ENCODE measurements around the gene MAP3K6.

Gene MAP3K6

DNA sequence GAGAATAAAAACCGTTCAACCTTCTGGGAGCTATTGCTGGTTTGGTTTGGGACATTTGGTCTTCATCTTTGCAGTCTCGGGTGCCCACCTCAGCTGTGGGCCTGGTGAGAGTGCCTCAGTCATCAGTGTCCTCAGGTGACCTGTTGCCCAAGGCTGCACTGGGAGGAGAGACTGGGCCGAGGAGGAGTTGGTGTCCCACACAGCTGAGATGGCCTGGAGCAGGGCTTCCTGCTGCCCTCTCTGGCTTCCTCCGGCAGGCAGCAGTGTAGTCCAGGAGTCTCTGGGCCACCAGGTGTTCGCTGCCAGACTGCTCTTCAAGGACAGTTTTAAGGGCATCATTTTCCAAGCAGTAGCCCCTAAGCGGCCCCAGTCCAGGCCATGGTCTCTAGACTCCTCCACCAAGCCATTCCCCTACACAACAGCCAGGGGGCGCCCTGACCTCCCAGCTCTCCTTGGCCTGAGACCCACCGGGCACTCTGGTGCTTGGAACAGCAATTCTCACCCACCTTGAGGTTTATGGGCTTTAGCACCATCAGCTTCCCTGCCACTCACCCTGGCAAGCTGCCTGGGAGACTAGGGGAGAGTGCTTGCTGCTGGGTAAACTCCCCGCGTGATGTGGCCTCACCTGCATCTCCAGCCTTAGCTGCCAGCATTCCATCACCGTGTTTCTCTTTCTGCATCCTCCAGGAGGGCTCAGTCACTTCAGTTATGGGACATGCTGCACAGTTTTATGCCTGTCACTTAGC is 34.1 kb downstream of the MAP3K6 start:
- DNase-seq: peak; percentile 10 to 52

DNA sequence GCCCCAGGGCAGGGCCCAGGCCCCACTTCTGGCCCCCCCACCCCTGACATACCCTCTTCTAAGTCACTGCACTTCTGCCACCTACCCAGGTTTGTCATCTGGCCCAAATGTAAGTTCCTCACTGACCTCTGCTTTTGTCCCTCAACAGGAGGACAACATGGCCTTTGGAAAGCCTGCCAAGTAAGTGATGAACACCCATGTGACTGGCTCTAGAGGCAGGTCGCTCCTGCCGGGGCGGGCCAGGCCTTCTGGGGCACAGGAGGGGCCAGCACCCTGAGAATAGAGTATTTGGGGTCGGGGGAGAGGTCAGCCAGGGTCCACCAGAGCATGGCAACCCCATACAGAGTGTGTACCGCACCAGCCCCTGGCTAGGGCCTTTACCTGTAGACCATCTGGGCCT is 34.8 kb downstream of the MAP3K6 start:
- DNase-seq: no peak

- DNase-seq: no peak
These were observed 35.3 kb downstream of the MAP3K6 start for GRCh38 chr1:27331426-27331825.

DNA sequence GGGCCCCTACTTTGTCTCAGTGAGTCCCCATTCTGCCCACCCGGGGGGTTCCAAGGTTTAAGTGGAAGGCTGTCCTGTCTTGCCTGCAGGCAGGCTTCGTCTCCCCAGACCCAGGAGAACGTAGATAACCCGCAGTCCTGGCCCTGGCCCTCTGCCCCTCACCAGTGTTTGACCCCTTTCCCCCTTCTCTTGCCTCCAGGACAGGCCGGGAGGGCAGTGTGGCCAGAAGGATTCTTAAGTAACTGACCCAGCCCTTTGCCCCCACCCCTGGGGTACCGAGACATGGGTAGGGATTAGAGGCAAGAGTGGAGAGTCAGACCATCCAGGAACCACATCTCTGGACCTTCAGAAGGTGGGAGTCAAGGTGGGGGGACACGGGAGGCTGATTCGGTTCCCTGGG is 36.0 kb downstream of the MAP3K6 start:
- no peak for DNase-seq

GRCh38 chr1:27327964-27328363 is 38.8 kb downstream of the MAP3K6 start:
- DNase-seq: no peak

DNA sequence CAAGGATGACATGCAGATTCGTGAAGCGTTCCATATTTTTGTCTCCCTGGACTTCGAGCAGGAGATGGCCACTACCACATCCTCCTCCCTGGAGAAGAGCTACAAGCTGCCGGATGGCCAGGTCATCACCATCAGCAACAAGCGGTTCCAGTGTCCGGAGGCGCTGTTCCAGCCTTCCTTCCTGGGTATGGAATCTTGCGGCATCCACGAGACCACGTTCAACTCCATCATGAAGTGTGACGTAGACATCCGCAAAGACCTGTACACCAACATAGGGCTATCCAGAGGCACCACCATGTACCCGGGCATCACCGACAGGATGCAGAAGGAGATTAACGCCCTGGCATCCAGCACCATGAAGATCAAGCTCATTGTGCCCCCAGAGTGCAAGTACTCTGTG is 41.5 kb downstream of the MAP3K6 start:
- DNase-seq: no peak

GRCh38 chr1:27322569-27323240 is 44.1 kb downstream of the MAP3K6 start:
- DNase-seq: no peak

DNA sequence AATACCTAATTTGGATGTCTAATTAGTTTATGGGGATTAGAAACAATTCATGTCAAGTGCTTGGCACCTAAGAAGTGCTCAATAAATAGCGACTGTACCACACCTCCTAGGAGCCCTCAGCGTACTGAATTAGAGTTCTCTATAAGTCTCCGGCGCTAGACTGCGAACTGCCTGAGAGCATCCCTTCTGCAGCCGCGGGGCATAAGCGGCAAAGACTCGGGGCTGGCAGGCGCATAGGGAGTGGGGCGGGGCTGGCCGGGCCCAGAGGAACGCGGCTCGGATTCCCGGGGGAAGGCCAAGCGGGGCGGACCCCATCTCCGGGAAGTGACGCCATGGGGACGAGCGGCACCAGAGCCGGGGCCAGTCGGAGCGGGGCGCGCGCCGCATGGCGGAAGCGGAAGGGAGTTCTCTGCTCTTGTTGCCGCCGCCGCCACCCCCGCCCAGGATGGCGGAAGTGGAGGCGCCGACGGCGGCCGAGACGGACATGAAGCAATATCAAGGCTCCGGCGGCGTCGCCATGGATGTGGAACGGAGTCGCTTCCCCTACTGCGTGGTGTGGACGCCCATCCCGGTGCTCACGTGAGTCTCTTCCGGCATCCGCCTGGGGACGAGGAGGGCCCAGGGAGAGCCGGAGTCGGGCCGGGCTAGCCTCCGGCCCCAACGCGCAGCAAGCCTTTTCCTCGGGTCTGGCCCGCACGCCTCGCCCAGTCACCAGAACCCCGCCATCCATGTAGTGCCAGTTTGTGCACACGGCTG is 44.8 kb downstream of the MAP3K6 start, which contains the start of gene TMEM222:
Gene TMEM222, plus strand, starts transcription at position 351 of the 756 bp plus-strand sequence. Its CDS starts 35 bp downstream, at position 386.
- DNase-seq: peak; percentile 97 to 98

DNA sequence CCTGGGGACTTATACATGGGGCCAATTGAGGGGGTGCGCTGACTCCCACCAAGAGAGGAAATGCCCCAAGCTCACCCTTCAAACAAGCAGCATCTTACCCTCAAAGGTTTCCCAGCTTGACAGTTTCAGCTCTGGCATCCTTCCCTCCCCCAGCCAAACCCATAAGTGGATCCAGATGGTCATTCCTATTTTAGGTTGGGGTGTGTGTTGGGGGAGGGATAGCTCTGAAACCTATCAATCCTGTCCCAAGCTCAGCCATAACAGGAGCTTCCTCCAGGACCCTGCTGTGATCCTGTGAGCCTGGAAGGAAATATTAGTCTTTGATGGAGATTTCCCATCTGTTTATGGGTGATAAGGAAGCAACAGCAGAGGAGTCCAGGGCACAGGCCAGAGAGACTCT is 48.2 kb downstream of the MAP3K6 start:
- DNase-seq: no peak

GRCh38 chr1:27318136-27318535 is 48.6 kb downstream of the MAP3K6 start:
- no peak for DNase-seq

DNA sequence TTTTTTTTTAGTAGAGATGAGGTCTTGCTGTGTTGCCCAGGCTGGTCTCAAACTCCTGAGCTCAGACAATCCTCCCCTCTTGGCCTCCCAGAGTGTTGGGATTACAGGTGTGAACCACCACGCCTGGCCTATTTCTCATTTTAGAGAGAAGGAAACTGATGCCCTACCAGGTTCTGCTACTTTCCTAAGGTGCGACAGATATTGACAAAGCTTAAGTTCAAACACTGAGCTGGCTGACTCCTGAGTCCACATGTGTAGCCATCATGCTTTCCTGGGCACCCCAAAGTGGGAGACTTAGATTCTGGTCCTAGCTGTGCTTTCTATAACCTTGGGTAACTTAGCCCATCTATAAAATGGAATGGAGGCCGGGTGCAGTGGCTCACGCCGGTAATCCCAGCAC is 49.9 kb downstream of the MAP3K6 start:
- no peak for DNase-seq

GRCh38 chr1:27314737-27315136 is 52.0 kb downstream of the MAP3K6 start:
- no peak for DNase-seq

DNA sequence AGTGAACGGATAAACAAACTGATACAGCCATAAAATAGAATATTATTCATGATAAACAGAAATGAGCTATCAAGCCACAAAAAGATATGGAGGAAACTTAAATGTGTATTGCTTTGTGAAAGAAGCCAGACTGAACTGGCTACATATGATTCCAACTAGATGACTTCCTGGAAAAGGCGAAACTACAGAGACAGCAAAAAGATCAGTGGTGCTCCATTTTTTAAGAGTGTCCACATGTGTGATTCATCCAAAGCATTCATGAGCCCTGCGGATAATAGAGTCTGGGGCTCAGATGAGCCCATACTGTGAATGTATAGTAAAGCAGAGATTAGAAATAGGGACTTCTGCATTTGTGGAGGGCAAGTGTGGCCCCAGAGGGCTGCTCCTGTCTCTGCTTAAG is 52.6 kb downstream of the MAP3K6 start:
- DNase-seq: no peak

GRCh38 chr1:27307874-27308598 is 58.7 kb downstream of the MAP3K6 start:
- no peak for DNase-seq

DNA sequence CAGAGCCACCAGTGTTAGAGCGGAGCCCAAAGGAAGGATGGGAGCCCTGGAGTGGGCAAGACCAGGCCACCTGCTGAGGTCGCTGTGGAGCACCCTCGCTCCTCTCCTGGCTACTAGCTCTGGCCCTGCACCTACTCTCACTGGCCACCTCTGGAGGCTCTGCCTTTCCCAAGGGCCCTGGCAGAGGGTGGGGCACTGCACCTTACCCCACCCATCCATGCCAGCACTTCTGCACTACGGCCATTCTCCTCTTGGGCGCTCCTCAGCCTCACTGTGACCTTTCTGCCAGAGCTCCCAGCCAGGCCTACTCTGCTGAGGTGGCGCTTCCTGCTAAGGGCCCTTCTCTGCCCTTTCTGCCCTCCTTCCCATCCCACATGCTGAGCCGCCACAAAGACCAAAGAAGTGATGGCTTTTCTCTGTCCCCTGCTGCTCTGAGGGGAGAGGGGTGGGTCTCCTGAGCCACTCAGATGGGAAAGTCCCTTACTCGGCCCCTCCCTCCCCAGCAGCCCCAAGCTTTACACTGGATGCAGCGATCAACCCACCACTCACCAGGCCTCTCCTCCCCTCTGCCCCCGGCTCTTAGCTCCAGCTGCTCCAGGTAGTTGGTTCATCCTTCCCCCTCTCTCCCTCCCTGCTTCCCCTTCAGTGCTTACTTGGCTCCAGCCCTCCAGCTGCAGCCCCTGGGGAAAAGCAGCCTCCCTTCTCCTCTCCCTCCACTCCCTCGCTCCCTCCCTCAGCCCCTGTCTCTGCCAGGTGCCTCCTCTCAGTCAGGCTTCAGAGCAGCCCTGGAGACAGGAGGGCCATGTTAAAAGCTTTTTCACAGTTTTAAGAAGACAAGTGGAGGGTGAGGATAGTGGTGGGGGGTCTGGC is 59.6 kb downstream of the MAP3K6 start:
- DNase-seq: no peak

DNA sequence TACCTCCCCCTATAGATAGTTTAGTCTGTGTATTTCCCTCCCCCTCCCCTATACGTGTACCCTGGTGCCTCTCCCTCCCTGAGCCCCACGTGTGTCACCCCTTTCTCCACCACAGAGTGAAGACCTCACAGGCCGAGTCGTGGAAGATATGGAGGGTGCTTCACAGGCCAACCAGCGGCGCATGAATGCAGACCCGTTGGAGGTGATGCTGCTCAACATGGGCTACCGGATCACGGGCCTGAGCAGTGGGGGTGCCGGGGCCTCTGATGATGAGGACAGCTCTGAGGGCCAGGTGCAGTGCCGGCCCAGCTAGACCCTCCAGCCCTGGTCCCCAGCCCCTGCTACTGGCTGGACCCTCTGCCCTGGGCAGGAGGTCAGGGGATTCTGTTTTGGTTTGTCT is 60.7 kb downstream of the MAP3K6 start:
- no peak for DNase-seq
